GM12878 (cell line): Measurements from ENCODE around the gene CCDC85B. TPM values are rescaled to one million over a fixed set of nuclear protein-coding genes. Genes with fewer than 3 reads are reported as not detected.

Source experiments
- ATAC-seq: fragments of 200-7000 bp; cut with Tn5 transposase; 3 replicates; pipeline ENCODE4 v1.9.1; 2020; ENCODE audit warnings: mild to moderate bottlenecking, moderate library complexity
- BruUV-seq: library from RNA; stranded (reverse); fragments of 400-500 nt; replicated peaks from 2 replicates; lab custom pipeline; 2021; lab: Mats Ljungman, UMichigan
- CTCF ChIA-PET: fragments of 300-600 bp; sonication (Branson Sonifier 250); formaldehyde crosslinking; extraction: SDS; loops from one replicate; lab custom pipeline; 2021; ENCODE audit warnings: inconsistent platforms; lab: Yijun Ruan, JAX
- POLR2A ChIA-PET: fragments of 350-600 bp; formaldehyde crosslinking; extraction: SDS; loops from one replicate; lab custom pipeline; 2021; ENCODE audit warnings: inconsistent platforms; lab: Charles Lee
- RAD21 ChIA-PET: fragments of 300-600 bp; sonication (Branson Sonifier 250); formaldehyde crosslinking; loops from one replicate; lab custom pipeline; 2023; ENCODE audit warnings: antibody characterized with exemption; ENCODE audit not compliant: unreplicated experiment; lab: Charles Lee
- SMC1A ChIA-PET: fragments of 300-600 bp; sonication (Branson Sonifier 250); formaldehyde crosslinking; loops from one replicate; lab custom pipeline; 2023; ENCODE audit not compliant: unreplicated experiment, uncharacterized antibody; lab: Charles Lee
- DNase-seq: peaks from one replicate; pipeline ENCODE4 v3.0.0-alpha.2; 2011; ENCODE audit warnings: low read depth, low spot score
- FAIRE-seq: peaks from 3 replicates; lab custom pipeline; 2011; peaks lifted over from hg19 to GRCh38; lab: Jason Lieb, UNC
- H2AFZ ChIP-seq: 2 replicates; pipeline ENCODE4 v1.6.0; 2011; ENCODE audit warnings: low read depth, low read length, control low read depth; ENCODE audit not compliant: control insufficient read depth
- H3K27ac ChIP-seq: 2 replicates; pipeline ENCODE4 v1.5.1; 2011; ENCODE audit warnings: control low read depth; ENCODE audit not compliant: control insufficient read depth, insufficient read depth
- H3K27me3 ChIP-seq, 2 experiments: replicated peaks in 1 of 2; 2 replicates each; pipeline versions ENCODE4 v1.6.0 to v1.6.1; 2011; ENCODE audit warnings: low read length in 1 of 2; ENCODE audit not compliant: control insufficient read depth in 2 of 2, insufficient read depth in 2 of 2
- H3K36me3 ChIP-seq, 2 experiments: 2 replicates each; pipeline ENCODE4 v1.5.1; 2011; ENCODE audit warnings: low read length in 1 of 2; ENCODE audit not compliant: control insufficient read depth in 2 of 2, insufficient read depth in 2 of 2
- H3K4me1 ChIP-seq: 2 replicates; pipeline ENCODE4 v1.6.1; 2011; ENCODE audit warnings: mild to moderate bottlenecking, low read length, moderate library complexity, mixed read lengths; ENCODE audit not compliant: control insufficient read depth, insufficient read depth
- H3K4me2 ChIP-seq: 2 replicates; pipeline ENCODE4 v1.6.0; 2011; ENCODE audit warnings: control low read depth; ENCODE audit not compliant: control insufficient read depth, insufficient read depth
- H3K4me3 ChIP-seq: fragments of 200-600 bp; sonication (generic); 2 replicates; pipeline ENCODE4 v1.5.1; 2016
- H3K79me2 ChIP-seq: 2 replicates; pipeline ENCODE4 v1.6.0; 2011; ENCODE audit warnings: low read length; ENCODE audit not compliant: control insufficient read depth, insufficient read depth
- H3K9ac ChIP-seq: 2 replicates; pipeline ENCODE4 v1.8.0; 2011; ENCODE audit warnings: low read length, control low read depth, mixed read lengths; ENCODE audit not compliant: control insufficient read depth, insufficient read depth
- H3K9me3 ChIP-seq: replicated peaks from 3 replicates; pipeline ENCODE4 v1.5.1; 2011; ENCODE audit warnings: mild to moderate bottlenecking, low read length; ENCODE audit not compliant: control insufficient read depth, insufficient read depth
- H4K20me1 ChIP-seq: 2 replicates; pipeline ENCODE4 v1.6.0; 2011; ENCODE audit not compliant: control insufficient read depth, insufficient read depth
- RUNX3 ChIP-seq: IDR thresholded peaks from 2 replicates; pipeline ENCODE4 v1.6.1; 2012; ENCODE audit warnings: low read length, inconsistent platforms
- TBL1XR1 ChIP-seq: IDR thresholded peaks from 2 replicates; pipeline ENCODE4 v1.6.1; 2012; ENCODE audit warnings: low read depth, low read length, improper control_type of control experiment
- WGBS: methylation state at CpG from one replicate; pipeline ENCODE4 v1.1.6; 2016; ENCODE audit warnings: low lambda C conversion rate; ENCODE audit not compliant: insufficient replicate concordance, insufficient coverage; ENCODE audit errors: missing lambda C conversion rate; 5-methylcytosine and 5-hydroxymethylcytosine counted together
- in situ Hi-C: fragments of 300-500 bp; cut with MboI; formaldehyde crosslinking; loops from 9 replicates; pipeline ENCODE4 v1.14.3; 2018; ENCODE audit warnings: mixed read lengths
- intact Hi-C: fragments of 100-400 bp; cut with micrococcal nuclease; formaldehyde crosslinking; loops from one replicate; pipeline ENCODE4 v1.14.2; 2022; ENCODE audit not compliant: unreplicated experiment
- polyA plus RNA-seq, 11 experiments: library from polyadenylated mRNA; depleted of rRNA in 4 of 11; unstranded in 6 of 11; stranded (reverse) in 5 of 11; fragments of >200 nt; fragmentation: Nextera tagmentation in 4 of 11; fragmentation: Illumina TruSeq in 1 of 11; extraction: Ambion mirVana in 4 of 11; extraction: Trizol in 1 of 11; gene quantifications; 1 replicate in 1 of 11; 2 replicates in 10 of 11; pipeline versions ENCODE4 v1.2.1 to v1.2.3, GENCODE V29; 2011 to 2016; ENCODE audit warnings: inconsistent platforms in 2 of 11, missing spikeins in 2 of 11, low read depth in 1 of 11
- total RNA-seq, 4 experiments: library from RNA; depleted of rRNA in 3 of 4; stranded (reverse); fragments of >200 nt in 3 of 4; fragmentation: Illumina TruSeq in 1 of 4; extraction: Trizol in 1 of 4; gene quantifications; 2 replicates each; pipeline versions ENCODE4 v1.2.1 to v1.2.3, GENCODE V29; 2013 to 2021
- TF ChIP-seq, protein P1 (sequence below): fragments of 450-650 bp; IDR thresholded peaks from 2 replicates; pipeline ENCODE4 v1.6.1; 2016; ENCODE audit warnings: mild to moderate bottlenecking

CCDC85B gene
- total and polyA plus RNA-seq, 10 of the 15 experiments (the other 5 are each of a cell fraction or from before 2014, with no cell fraction given), result 0.32 to 114 (median 49.5) TPM

- TF ChIP-seq, protein P1, sequence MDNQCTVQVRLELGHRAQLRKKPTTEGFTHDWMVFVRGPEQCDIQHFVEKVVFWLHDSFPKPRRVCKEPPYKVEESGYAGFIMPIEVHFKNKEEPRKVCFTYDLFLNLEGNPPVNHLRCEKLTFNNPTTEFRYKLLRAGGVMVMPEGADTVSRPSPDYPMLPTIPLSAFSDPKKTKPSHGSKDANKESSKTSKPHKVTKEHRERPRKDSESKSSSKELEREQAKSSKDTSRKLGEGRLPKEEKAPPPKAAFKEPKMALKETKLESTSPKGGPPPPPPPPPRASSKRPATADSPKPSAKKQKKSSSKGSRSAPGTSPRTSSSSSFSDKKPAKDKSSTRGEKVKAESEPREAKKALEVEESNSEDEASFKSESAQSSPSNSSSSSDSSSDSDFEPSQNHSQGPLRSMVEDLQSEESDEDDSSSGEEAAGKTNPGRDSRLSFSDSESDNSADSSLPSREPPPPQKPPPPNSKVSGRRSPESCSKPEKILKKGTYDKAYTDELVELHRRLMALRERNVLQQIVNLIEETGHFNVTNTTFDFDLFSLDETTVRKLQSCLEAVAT, result 0 out of 2 replicates have a peak, but pooled peaks have one; percentile 8
Measured at GRCh38 chr11:65873318-65874156, 16.9 kb upstream of the CCDC85B start (continued).

DNA sequence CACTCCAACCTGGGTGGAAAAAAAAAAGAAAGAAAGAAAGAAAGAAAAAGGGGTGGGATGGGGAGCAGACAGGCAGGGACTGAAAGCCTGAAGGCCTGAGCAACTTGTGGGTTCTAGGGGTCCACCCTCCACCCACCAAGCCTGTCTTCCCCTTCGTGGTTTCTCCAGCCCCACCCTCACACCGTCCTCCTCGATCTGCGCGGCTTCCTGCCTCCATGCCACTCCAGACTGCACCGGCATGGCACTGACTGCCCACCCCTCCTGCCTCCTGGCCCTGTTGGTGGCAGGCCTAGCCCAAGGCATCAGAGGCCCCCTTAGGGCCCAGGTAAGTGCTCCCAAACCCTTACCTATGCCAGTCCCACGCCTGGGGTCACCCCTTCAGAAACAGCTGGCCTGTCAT lies 10.9 kb upstream of the CCDC85B start, which contains the start of gene CTSW:
Gene CTSW (plus strand): TSS at position 221 of the 400 bp plus-strand sequence. CDS start 18 bp downstream, at position 239.
- CTCF ChIA-PET, result interaction anchor here (0.6 to 1.7 kb wide), 2 partner anchors 20 to 1212 kb away, joined by 4 to 9 read pairs; partner anchors contain the start of gene MUS81
- H3K4me2 ChIP-seq, result no peak within 1 kb of the TSS
- SMC1A ChIA-PET, result no interaction called here
- no peaks in the 10 kb centered on the region for H3K27me3 ChIP-seq
- no peaks in the 10 kb centered on the region for H4K20me1 ChIP-seq
- no peak for FAIRE-seq
- H3K4me3 ChIP-seq, result no peak within 1 kb of the TSS
- intact Hi-C loops, result no loop called here
- no peak for ATAC-seq
- 0 out of 2 replicates have a peak, but pooled peaks have one; percentile 17 for TF ChIP-seq RUNX3
- no peak for TF ChIP-seq TBL1XR1
- H3K9me3 ChIP-seq, result no peaks in the 10 kb centered on the region
- RAD21 ChIA-PET, result no interaction called here
- POLR2A ChIA-PET, result interaction anchor here (2.4 kb wide), 1 partner anchor 8 kb away, joined by 8 read pairs; the partner anchor contains the start of gene FIBP
- H3K36me3 ChIP-seq, result peaks cover 9 to 11% of the 10 kb centered on the region in 2 experiments; a peak in 3 of 4 replicates
- DNase-seq, result no peak
- in situ Hi-C loops, result loop anchor here (5.0 kb wide), 1 partner anchor 108 kb away; no protein-coding TSS in a partner anchor
- WGBS, result 65% methylated on average over 6 of the region's 7 CpGs
- no peaks in the 10 kb centered on the region for H3K79me2 ChIP-seq
- no peak within 1 kb of the TSS for H3K9ac ChIP-seq
- H3K27ac ChIP-seq, result no peak within 1 kb of the TSS
- no peak within 1 kb of the TSS for H2AFZ ChIP-seq
- BruUV-seq, result no TSS peak
- H3K4me1 ChIP-seq, result peaks cover 5% of the 10 kb centered on the region; the same call in 1 of the 2 replicates
